ENCODE data around the gene PARP1.
"Not testable (repeated sequence)": the region's sequence is repeated elsewhere in the genome, so short reads cannot be mapped to it uniquely, and the experiment has no call there.

The PARP1 gene

DNA sequence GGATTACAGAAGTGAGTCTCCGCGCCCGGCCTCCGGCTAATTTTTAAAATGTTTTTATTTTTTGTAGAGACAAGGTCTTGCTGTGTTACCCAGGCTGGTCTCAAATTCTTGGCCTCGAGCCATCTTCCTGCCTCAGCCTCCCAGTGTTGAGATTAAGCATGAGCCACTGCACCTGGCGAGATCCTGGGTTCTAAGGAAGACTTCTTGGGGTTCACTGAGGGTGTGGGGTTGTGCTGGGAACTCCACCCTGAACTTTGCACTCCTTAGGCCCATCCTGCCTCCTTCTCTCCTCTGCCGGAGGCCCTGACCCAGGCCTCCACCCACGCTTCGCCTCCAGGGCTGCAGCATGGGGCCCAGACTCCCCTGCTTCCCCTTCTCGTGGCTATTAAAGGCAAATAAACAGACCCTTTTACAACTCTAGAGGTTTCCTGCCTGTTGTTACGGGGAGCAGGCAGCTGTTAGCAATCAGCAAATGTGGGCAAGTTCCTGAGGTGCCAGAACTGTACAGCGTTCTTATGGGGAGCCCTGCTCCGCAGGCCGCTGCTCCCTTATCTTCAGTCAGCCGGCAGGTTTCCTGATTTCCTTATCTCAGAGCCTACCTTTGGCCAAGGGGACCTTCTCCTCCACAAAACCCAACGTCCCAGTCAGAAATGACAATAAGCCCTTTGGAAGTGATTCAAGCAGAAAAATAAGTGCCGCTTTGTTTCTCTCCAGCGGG lies 57.9 kb downstream of the PARP1 start:
- peak; percentile 89 to 93 for DNase-seq

GRCh38 chr1:226349081-226349480 lies 58.8 kb downstream of the PARP1 start:
- no peak for DNase-seq

DNA sequence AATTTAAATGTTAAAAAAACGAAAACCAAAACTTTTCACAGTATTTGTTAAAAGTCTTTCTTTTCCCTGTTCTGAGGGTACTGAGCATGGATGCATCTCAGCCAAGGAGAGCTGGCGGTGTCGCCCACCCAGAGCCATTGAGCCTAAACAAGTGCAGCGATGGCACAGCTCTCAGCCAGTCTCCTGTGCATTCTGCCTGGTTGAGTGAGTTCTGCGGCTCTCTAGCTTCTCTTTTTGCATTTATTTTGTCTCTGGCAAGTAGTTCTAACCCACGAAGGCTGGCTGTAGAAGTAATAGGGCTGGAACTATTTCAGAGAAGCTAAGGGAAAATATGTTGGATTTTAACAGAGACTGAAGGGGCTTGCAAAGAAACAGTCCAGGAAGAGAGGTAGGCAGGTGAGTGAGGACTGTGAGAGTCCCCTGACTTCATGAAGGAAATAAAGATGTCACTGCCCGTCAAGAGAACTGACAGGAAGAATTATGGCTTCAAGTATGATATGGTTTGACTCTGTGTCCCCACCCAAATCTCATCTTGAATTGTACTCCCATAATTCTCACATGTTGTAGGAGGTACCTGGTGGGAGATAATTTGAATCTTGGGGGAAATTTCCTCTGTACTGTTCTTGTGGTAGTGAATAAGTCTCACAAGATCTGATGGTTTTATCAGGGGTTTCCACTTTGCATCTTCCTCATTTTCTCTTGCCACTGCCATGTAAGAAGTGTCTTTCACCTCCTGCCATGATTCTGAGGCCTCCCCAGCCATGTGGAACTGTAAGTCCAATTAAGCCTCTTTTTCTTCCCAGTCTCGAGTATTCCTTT lies 63.2 kb downstream of the PARP1 start:
- DNase-seq: no peak

DNA sequence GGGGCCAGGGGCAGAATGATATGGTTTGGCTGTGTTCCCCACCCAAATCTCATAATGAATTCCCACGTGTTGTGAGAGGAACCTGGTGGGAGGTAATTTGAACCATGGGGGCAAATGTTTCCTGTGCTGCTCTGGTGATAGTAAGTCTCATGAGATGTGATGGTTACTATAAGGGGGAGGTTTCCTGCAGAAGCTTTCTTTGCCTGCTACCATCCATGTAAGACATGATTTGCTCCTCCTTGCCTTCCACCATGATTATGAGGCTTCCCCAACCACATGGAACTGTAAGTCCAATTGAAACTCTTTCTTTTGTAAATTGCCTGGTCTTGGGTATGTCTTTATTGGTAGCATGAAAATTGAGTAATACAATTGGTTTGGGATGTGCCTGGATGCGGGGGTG lies 65.2 kb downstream of the PARP1 start:
- DNase-seq: no peak

GRCh38 chr1:226340111-226340510 lies 67.8 kb downstream of the PARP1 start:
- DNase-seq: not testable (repeated sequence)

DNA sequence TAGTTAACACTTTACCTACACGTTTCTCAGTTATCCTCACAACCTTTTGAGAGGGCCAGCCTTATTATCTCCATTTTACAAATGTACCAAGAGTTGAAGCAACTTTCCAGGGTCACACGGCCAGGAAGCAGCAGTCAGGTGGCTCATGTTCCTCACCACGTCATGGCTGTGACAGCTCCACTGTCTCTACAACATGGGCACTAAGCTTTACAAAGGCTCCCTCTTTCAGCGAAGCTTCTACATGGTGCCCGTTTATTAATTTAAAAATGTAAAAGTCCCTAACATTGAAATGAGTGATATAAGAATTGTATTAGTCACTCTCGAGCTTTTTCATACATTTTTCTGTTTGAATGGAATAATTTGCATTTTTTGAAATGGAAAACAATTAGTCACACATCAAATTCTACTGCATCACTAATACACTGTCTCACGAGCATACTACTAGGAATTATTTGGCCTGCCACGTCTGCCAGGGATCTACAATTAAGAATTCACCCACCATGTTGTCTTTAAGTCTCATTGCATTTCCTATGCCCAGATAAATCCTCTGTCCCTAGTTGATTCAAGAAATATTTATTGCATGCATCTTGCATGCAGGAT lies 70.5 kb downstream of the PARP1 start:
- DNase-seq: no peak

- DNase-seq: no peak
Measured at GRCh38 chr1:226335661-226336060, 72.2 kb downstream of the PARP1 start.

GRCh38 chr1:226332947-226333346 lies 74.9 kb downstream of the PARP1 start:
- DNase-seq: no peak

DNA sequence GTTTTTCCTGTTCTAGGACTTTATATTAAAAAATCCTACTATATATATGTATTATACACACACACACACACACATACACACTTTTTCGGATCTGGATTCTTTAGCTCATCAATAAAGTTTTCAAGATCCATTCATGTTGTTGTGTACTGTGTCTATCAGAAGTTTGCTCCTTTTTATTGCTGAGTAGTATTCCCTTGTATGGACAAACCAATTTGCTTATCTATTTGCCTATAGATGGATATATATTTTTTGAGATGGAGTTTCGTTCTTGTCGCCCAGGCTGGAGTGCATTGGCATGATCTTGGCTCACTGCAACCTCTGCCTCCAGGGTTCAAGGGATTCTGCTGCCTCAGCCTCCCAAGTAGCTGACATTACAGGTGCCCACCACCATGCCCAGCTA lies 78.7 kb downstream of the PARP1 start:
- DNase-seq: no peak

GRCh38 chr1:226327761-226328162 lies 80.1 kb downstream of the PARP1 start:
- DNase-seq: no peak

GRCh38 chr1:226325178-226325577 lies 82.7 kb downstream of the PARP1 start:
- no peak for DNase-seq

DNA sequence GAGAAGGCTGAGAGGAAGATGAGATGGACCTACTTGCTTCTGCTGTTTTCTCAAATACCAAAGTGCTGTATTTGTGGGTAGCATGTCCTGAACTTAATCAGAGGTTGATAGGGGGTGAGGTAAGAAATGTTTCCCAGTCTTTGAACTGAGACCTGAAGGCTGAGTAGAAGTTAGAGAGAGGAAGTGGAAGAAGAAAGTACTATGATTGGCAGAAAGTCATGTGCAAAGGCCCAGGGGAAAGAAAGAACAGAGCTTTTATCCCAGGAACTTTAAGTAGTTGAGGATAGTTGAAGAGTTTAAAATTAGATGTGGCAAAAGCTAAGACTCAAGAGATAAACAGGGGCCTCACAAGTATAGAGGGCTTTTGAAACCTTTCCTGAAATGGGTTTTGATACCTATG lies 83.4 kb downstream of the PARP1 start:
- DNase-seq: no peak

GRCh38 chr1:226322986-226323385 lies 84.9 kb downstream of the PARP1 start:
- DNase-seq: no peak

DNA sequence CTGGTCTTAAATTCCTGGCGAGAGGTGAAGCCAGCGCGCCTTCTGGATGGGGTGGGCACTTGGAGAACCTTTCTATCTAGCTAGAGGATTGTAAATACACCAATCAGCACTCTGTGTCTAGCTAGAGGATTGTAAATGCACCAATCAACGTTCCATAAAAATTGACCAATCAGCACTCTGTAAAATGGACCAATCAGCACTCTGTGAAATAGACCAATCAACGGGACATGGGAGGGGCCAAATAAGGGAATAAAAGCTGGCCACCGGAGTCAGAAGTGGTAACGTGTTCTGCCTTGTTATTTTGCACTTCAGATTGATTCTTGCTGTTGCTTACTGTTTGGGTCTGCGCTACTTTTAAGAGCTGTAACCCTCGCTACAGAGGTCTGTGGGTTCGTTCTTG lies 87.0 kb downstream of the PARP1 start:
- DNase-seq: no peak

DNA sequence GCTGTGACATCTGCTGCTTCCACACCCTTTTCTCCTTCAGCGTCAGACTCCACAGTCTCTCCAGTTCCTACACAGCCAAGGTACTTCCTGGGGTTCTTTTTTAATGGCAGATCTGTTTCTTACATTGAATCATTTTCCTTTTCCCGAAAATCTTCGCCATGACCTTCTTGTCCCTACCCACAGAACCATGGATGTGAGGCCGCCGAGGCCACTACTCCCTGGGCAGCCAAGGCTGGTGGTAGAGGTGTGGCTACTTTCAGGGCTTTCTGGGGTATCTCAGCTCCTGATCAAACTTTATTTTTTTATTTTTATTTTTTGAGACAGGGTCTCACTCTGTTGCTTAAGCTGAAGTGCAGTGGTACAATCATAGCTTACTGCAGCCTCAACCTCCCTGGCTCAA lies 89.4 kb downstream of the PARP1 start:
- no peak for DNase-seq

- DNase-seq: no peak
Measured at GRCh38 chr1:226314055-226314454, 93.8 kb downstream of the PARP1 start.

DNA sequence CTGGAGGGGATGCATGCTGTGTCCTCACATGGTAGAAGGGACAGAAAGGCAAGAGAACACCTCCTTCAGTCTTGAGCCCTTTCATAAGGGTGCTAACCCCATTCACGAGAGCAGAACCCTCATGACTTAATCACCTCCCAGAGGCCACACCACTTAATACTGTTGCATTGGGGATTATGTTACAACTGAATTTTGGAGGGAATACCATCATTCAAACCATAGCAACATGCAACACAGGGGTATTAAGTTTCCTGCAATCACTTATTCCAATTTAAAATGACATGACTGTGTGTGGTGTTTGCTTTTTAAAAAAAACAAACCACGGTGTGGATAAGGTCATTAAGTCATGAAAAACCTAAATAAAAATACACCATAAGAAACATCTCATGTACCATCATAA lies 95.8 kb downstream of the PARP1 start:
- DNase-seq: no peak

DNA sequence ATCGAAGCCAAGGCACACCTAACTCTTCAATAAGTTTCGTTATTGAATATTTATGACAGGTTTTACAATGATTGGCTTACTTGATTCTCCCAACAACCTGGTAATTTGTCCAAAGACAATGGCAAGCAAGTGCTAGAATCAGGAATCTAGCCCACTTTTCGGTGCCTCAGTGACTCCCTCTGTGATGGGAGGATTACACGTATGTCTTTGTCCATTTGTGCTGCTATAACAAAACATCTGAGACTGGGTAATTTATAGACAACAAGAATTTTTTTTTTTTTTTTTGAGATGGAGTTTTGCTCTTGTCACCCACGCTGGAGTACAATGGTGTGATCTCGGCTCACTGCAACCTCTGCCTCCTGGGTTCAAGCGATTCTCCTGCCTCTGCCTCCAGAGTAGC lies 96.5 kb downstream of the PARP1 start:
- no peak for DNase-seq
